Calu3 (cell line): ENCODE results near the gene ATPAF2. TPM values are rescaled to one million over a fixed set of nuclear protein-coding genes. Genes with fewer than 3 reads are reported as not detected.
A peak's percentile ranks its signal among the peaks of the same experiment; 100 is the strongest.

Source experiments
- BruUV-seq: library from RNA; stranded (reverse); fragments of 400-500 nt; replicated peaks from 2 replicates; lab custom pipeline; 2021; lab: Mats Ljungman, UMichigan
- CTCF ChIA-PET: fragments of 300-600 bp; sonication (Branson Sonifier 250); formaldehyde crosslinking; loops from one replicate; lab custom pipeline; 2022; ENCODE audit warnings: antibody characterized with exemption; lab: Charles Lee
- DNase-seq: peaks from one replicate; pipeline ENCODE4 v3.0.0; 2022
- H3K27ac Mint-ChIP-seq: one replicate; pipeline ENCODE4 v1.8.0; 2022; ENCODE audit warnings: mixed read lengths; ENCODE audit not compliant: unreplicated experiment
- H3K27me3 Mint-ChIP-seq: one replicate; pipeline ENCODE4 v1.8.0; 2022; ENCODE audit warnings: mixed read lengths; ENCODE audit not compliant: unreplicated experiment
- H3K36me3 Mint-ChIP-seq: one replicate; pipeline ENCODE4 v1.8.0; 2022; ENCODE audit warnings: mild to moderate bottlenecking, moderate library complexity, mixed read lengths; ENCODE audit not compliant: insufficient read depth, unreplicated experiment
- H3K4me1 Mint-ChIP-seq: one replicate; pipeline ENCODE4 v1.8.0; 2022; ENCODE audit warnings: mild to moderate bottlenecking, low read depth, mixed read lengths; ENCODE audit not compliant: unreplicated experiment
- H3K4me3 Mint-ChIP-seq: one replicate; pipeline ENCODE4 v1.8.0; 2022; ENCODE audit warnings: mild to moderate bottlenecking, low read depth, moderate library complexity, mixed read lengths; ENCODE audit not compliant: unreplicated experiment
- H3K9me3 Mint-ChIP-seq: one replicate; pipeline ENCODE4 v1.8.0; 2022; ENCODE audit warnings: low read depth, mixed read lengths; ENCODE audit not compliant: unreplicated experiment
- intact Hi-C: fragments of 100-400 bp; cut with micrococcal nuclease; formaldehyde crosslinking; loops from one replicate; pipeline ENCODE4 v1.10.0; 2022; ENCODE audit not compliant: unreplicated experiment
- total RNA-seq: library from RNA; stranded (reverse); gene quantifications from 2 replicates; pipeline ENCODE4 v1.2.3, GENCODE V29; 2022
- TF ChIP-seq, protein P1 (sequence below): fragments of 200-600 bp; IDR thresholded peaks from one replicate; pipeline ENCODE4 v1.8.0; 2022; ENCODE audit warnings: antibody characterized with exemption; ENCODE audit not compliant: unreplicated experiment

ATPAF2 gene
- total RNA-seq, 1 experiment from 2014 or later, result 17.7 TPM

DNA sequence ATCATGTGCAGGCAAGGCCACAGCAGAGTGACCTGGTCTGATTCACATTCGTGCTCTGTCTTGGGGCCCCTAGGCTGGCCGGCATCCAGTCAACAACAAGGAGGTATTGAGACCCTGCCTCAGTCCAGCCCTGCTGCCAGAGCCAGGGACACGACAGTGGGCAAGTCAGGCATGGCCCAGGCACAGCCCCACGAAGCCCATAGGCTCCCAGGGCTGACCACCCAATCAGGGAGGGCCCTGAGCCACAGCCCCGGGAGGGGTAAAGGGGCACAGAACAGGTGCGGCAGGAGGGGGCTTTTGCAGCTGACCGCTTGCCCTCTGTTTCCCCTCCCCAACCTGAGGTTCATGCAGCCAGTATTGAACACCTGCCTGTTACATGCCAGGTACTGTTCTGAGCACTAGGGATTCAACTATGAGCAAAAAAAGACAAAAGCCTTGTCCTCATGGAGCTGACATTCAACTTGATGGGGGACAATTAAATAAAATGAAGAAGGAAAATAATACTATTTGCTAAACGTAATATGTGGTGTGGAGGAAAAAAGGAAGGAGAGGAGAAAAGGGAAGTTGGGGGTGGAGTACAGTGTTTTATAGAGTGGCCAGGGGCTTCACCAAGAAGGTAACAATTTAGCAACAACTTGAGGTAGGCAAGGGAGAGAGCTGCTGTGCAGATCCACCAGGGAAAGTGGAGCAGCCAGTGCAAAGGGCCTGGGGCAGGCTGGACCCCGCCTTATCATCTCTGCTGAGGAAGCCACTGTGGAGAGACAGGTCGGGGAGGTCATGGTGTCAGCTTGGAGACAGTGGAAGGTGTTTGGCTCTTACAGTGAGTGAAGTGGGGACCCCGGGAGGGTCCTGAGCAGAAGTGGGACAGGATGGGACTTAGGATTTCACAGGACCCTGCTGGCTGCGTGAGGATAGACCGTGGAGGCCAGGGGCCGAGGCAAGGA lies 60.2 kb downstream of the ATPAF2 start:
- no peaks in the 10 kb centered on the region for H3K4me1 Mint-ChIP-seq
- no peak overlapping the region for H3K27ac Mint-ChIP-seq
- DNase-seq, result no peak
- H3K9me3 Mint-ChIP-seq, result no peaks in the 10 kb centered on the region
- intact Hi-C loops, result no loop called here
- H3K27me3 Mint-ChIP-seq, result peaks cover 10% of the 10 kb centered on the region
- CTCF ChIA-PET, result no interaction called here
- H3K36me3 Mint-ChIP-seq, result peaks cover 4% of the 10 kb centered on the region
- H3K4me3 Mint-ChIP-seq, result no peak overlapping the region
- TF ChIP-seq, protein P1, sequence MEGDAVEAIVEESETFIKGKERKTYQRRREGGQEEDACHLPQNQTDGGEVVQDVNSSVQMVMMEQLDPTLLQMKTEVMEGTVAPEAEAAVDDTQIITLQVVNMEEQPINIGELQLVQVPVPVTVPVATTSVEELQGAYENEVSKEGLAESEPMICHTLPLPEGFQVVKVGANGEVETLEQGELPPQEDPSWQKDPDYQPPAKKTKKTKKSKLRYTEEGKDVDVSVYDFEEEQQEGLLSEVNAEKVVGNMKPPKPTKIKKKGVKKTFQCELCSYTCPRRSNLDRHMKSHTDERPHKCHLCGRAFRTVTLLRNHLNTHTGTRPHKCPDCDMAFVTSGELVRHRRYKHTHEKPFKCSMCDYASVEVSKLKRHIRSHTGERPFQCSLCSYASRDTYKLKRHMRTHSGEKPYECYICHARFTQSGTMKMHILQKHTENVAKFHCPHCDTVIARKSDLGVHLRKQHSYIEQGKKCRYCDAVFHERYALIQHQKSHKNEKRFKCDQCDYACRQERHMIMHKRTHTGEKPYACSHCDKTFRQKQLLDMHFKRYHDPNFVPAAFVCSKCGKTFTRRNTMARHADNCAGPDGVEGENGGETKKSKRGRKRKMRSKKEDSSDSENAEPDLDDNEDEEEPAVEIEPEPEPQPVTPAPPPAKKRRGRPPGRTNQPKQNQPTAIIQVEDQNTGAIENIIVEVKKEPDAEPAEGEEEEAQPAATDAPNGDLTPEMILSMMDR, result no peak
- no TSS peak for BruUV-seq

DNA sequence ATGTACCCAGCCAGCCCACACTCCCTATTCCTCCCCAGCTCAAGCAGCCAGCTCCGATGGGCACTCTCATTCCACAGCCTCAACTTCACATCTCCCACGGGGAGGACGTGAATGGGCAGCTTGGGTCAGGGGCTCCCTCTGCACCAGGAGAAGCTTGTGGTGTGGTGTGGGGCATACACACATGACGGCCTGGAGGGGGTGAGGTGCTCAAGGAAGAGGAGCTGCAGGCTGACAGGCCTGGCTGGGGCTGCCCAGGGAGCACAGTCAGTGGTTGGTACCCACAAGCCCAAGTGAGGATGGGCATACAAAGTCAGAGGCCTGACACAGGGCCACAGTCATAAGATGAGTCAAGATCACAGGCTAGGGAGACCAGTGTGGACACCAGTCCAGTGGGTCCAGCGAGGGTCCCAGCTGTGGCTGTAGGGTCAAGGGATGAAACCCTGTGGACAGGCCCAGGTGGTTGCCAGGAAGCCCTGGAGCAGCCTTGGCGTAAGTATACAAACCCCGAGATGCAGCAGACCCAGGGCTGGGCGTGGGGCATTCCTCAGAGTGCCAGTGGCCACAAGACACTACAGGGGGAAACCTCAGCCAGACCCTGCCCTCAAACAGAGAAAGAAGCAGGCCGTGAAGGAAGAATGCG lies 61.9 kb downstream of the ATPAF2 start:
- intact Hi-C loops, result no loop called here
- Mint-ChIP-seq H3K4me1 (no peaks in the 10 kb centered on the region), H3K27me3 (peaks cover 10% of the 10 kb centered on the region), H3K9me3 (no peaks in the 10 kb centered on the region), H3K4me3 (no peak overlapping the region), H3K36me3 (peaks cover 16% of the 10 kb centered on the region), H3K27ac (no peak overlapping the region)
- CTCF ChIA-PET, result no interaction called here
- TF ChIP-seq, protein P1, result no peak
- DNase-seq, result no peak
- no TSS peak for BruUV-seq

DNA sequence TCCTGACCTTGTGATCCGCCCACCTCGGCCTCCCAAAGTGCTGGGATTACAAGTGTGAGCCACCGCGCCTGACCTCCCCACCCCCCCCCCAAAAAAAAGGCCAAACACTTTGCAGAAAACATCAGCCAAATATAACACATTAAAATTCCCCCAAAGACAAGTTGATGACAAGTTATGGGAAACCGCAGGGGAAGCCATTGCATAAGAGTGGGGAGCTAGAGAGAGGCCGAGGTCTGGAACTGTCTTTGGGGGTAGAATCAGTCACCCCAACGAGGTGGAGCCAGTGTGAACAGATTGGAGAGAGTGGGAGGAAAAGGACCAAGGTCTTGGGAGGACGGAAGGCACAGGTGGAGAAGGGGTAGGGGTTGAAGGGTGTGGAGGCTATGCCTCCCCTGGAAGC lies 63.5 kb downstream of the ATPAF2 start:
- H3K9me3 Mint-ChIP-seq, result no peaks in the 10 kb centered on the region
- H3K4me1 Mint-ChIP-seq, result peaks cover 9% of the 10 kb centered on the region
- H3K4me3 Mint-ChIP-seq, result no peak overlapping the region
- BruUV-seq, result no TSS peak
- H3K36me3 Mint-ChIP-seq, result peaks cover 23% of the 10 kb centered on the region
- TF ChIP-seq, protein P1, result no peak
- CTCF ChIA-PET, result no interaction called here
- H3K27me3 Mint-ChIP-seq, result peaks cover 10% of the 10 kb centered on the region
- intact Hi-C loops, result no loop called here
- no peak for DNase-seq
- H3K27ac Mint-ChIP-seq, result no peak overlapping the region

DNA sequence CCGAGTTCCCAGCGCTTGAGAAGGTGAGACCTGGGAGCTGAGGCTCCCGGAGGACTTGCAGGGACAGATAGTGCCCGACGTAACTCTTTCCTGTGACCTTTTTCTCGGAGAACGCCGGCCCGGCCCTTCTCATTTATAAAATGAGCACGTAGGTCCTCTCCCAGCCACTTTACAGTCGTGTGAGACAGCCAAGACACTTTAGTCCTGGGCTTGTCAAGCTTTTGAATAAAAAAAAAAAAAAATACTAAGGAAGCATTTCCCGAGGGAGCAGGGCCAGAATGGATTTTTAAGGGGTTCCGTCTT lies 66.1 kb downstream of the ATPAF2 start:
- DNase-seq, result no peak
- no TSS peak for BruUV-seq
- intact Hi-C loops, result no loop called here
- Mint-ChIP-seq H3K9me3 (no peaks in the 10 kb centered on the region), H3K4me1 (peaks cover 16% of the 10 kb centered on the region), H3K27me3 (peaks cover 10% of the 10 kb centered on the region), H3K4me3 (peak overlapping the region; percentile 86), H3K36me3 (peaks cover 23% of the 10 kb centered on the region), H3K27ac (peak overlapping the region; percentile 93)
- CTCF ChIA-PET, result interaction anchor here (0.9 to 1.2 kb wide), 3 partner anchors 14 to 82 kb away, joined by 4 to 7 read pairs (median 5); no protein-coding TSS in a partner anchor
- TF ChIP-seq, protein P1, result no peak
